Measurements from ENCODE around the gene ALS2CL.

Gene ALS2CL

DNA sequence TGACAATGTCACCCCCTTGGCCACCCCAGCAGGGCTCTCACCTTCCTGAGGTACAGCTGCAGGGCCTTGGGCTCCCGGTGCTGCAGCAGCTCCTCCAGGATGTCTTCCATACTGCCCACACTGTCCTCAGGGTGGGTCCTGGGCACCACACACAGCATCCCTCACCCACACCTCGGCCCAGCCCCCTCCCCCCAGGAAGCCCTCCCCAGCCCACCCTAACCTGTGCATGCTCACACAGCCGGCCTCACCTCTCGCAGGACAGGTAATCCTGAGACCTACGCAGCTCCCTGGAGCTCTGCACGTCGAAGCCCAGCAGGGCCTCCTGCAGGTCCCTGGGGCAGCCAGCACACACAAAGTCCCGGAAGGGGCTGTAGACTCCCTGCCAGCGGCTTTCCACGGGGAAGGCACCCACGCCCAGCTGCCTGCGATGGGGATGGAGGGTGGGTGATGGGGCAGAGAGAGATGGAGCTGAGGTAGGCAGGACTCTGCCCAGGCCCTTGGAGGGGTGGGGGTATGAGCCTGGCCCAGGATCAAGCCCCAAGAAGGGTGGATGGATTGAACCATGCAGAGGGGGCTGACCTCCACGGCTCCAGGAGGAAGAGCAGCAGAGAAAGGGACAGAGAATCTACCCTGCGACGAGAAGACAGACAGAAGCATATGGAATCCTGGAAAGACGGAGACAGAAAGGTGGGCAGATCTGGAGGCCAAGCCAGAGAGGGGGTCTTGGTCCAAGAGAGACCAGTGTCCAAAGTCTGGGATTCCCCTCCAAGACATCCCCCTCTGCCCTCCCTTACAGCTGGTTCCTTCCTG, 16.7 kb downstream of the ALS2CL start:
- no peak for DNase-seq (ENCODE audit: low spot score)

DNA sequence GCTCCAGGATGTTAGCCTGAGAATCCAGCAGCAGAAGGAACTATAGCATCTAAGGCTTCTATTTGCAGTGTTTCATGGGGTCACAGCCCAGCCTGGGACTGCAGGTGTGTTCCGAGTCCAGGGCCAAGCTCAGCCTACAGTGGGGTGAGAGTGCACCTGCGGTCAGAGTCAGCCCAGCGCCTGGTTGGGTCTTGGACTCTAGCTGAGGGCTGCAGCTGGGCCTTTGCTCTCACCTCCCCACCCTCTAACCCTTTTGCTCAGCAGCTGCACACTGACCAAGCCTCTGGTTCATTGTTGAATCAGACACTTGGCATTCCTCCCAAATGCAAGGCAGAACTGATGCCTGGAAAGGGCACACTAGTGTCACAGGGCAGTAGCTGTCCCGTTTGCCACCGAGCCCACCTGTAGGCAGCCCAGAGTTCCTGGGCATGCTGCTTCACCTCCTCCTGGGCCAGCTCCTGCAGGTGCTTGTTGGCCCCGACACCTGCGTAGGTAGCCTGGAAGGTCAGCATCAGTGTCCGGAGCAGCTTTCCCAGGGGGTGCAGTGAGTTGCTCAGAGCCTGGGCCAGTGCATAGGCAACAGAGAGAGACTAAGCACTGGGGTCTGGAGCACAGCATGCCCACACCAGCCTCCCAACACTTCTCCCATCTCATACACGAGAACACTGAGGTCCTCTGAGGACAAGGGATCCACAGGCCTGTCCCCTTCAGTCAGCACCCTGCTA, 17.5 kb downstream of the ALS2CL start:
- DNase-seq (ENCODE audit: low spot score), result no peak

DNA sequence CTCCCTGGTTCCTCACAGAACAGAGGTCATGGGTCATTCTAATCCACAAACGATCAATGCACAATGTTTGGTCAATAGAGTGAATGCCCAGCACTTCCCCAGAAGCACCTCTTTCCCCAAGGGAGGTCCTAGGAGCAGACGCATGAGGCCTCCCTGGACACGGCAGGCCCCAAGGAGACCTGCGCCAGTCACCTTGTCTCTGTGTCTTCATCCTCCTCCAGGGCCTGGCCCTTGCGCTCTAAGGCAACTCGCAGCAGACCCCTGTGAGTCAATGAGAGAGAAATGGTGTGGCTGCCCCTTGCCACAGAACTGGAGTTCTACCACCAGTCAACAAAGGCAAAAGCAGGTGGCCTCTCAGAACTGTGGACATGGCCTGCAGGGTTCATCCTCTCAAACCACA, 18.1 kb downstream of the ALS2CL start:
- DNase-seq (ENCODE audit: low spot score), result no peak

DNA sequence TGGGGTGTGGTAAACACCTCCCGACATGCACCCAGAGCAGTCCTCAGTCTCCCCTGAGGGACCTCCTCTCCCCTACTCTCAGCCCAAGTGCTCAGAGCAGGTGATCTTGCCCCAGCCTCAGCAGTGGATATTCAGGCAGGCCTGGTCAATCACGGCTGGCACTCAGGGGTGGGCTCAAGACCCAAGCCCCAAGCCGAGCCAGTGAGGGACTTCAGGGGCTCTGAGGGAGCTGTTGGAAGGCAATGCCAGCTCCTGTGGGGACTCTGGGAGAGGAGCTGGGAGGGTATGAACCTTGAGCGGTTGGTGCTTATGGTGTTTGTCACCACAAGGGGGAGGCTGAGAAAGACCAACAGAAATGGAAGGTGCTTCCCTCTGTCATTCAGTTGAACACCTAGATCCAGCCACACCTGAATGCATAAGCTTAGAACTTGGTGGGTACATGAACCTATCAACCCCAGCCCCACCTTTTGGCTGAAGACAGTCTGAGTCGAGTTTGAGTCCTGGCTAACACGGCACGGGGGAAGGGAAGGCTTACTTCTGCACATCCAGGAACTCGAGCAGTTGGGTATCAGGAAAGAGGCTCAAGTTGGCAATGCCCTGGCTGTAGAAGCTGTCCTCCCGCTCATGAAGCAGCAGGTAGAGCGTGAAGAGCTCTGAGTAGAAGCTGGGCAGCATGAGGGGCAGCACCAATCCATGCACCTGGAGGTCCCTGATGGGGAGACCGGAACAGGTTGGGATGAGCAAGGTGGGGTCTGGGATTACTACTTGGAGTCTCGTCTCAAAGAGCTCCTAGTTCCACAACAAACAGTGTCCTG, 19.2 kb downstream of the ALS2CL start:
- DNase-seq (ENCODE audit: low spot score), result no peak

DNA sequence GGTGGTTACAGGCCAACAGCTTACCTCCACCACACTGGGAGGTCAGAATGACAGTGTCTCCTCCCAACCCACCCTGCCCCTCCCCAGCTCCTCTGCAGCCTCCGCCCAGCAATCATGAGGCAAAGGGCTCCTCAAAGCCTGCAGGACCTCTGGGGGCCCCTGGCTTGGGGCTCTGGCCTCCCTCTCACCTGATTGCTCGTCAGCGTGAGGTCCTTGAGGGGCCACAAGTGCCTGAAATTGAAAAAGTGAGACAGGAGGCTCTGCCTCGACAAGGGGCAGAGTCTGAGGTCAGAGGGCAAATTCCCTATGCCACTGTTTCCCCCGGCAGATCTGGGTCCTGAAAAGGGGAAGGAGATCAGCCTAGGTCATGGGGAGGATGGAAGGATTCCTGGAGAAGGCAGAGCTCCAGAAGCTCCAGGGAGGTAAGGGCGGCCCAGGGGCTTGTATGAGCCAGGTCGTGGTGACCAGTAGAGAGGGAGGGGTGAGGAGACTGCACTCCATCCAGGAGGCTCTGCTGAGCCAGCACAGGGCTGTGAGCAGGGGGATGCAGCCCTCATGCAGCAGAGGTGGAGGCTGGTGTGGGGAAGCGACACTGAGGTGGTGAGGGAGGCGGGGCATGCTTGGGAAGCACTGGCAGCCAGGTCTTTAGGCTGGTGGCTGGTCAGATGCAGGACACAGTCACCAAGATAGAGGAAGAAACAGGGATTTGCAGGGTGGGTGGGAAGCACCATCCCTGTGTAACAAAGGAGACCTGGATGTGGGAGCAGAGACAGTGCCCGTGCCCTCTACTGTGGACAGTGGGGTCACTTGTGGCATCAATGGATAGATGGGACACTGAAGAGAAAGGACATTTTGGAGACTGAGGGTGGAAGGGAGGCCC, 20.1 kb downstream of the ALS2CL start:
- DNase-seq (ENCODE audit: low spot score), result no peak

DNA sequence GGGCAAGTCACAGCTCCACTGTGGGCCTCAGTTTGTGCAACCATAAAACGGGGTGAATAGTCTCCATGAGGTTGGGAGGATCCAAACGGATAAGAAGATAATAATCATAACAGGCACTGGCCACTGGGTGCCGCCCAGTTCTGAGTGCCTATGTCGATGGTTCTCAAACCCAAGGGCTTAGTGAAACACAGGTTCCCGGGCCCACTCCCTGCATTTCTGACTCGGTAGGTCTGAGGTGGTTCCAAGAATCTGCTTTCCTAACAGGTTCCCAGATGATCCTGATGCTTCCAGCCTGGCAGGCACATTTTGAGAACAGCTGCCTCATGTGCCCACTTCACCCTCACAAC, 21.2 kb downstream of the ALS2CL start:
- no peak for DNase-seq (ENCODE audit: low spot score)

DNA sequence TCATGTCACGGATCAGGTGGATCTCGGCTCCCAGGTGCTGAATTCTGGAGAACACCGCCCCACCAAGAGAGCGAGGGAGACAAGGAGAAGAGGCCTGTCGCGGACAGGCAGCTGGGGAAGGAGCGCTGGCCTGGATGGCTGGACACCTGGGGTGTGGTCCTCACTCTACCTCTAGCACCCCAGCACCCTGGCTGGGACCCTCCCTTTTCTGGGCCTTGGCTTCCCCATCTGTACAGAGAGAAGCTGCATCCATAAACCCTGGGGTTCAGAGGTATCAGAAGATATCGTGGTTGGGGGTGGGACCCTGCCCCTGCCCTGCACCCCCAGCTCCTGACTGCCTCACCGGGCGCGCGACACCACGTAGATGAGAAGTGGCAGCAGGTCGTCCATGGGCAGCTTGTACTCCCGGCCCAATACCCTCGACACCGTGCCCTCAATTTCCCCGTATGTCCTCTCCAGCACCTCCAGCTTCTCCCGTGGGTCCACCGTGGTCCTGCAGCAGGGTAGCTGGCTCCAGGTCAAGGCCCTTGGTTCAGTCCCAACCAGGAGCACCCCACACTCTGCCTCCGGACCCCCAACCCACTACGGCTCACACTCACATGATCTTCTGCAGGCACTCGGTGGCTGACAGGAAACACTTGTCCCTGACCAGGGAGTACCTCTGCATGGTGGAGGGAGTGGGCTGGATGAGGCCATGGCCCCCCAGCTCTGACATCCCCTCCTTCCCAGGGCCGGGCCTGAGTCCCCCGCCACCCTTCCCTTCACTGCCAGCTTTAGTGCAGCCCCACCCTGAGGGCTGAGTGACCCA, 21.7 kb downstream of the ALS2CL start:
- DNase-seq (ENCODE audit: low spot score), result no peak

DNA sequence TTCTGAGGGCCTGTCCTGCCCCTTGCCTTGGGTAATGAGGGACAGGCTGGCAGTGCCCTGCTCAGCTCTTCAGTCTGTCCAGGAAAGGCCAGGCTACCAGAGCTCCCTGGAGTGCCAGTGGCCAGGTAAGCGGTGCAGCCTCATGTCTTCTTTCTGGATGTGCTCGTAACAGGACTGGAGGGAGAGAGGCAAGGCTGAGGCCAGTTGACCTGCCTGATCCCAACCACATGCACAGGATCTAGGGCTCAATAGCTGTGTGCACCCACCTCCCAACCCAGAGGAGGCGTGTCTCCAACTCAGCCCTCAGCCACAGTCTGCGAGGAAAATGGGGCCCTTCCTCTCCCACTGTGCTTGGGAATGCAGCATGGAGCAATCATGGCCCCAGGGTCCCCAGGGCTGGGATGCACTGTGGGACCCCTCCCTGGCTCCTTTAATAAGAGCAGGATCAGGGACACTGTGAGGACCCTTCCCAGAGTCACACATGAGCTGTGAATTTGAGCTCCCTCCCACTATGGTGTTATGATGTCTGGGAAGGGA, 22.5 kb downstream of the ALS2CL start:
- DNase-seq (ENCODE audit: low spot score), result no peak

DNA sequence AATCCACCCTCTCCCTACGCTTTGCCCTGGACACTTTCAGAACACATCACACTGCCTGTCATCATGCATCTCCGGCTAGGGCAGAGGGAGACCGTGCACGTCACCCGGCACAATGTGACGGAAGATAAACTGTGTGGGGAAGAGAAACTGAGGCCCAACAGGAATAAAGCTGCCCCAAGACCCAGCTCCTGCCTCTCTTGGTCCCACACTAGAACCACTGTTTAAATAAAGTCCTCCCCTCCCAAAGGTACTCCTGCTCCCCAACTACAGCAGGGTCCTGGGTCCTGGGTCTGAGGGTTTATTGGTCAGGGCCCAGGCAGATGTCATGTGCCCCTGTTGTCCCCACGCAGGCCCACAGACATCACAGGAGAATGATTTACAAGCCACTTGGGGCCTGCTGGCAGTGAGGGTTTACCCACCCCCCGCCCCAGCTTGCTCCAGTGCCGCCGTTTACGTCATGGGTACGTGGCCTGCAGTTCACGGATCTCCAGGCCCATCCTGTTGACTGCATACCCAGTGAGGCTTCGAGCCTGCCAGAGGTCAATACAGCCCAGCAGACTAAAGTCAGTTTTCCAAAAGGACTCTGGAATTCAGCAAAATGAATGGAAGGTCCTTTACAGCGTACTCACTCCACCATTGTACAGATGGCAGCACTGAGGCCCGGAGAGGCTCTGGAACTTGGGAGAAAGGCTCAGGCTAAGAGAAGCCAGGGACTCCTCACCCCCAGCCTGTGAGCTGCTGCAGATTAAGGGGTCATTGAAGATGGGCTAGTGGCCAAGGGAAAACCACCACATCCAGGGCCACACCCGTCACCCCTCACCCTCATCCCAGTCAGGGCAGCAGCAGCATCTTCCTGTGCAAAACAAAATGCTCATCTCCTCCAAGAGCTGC, 23.2 kb downstream of the ALS2CL start:
- no peak for DNase-seq (ENCODE audit: low spot score)

DNA sequence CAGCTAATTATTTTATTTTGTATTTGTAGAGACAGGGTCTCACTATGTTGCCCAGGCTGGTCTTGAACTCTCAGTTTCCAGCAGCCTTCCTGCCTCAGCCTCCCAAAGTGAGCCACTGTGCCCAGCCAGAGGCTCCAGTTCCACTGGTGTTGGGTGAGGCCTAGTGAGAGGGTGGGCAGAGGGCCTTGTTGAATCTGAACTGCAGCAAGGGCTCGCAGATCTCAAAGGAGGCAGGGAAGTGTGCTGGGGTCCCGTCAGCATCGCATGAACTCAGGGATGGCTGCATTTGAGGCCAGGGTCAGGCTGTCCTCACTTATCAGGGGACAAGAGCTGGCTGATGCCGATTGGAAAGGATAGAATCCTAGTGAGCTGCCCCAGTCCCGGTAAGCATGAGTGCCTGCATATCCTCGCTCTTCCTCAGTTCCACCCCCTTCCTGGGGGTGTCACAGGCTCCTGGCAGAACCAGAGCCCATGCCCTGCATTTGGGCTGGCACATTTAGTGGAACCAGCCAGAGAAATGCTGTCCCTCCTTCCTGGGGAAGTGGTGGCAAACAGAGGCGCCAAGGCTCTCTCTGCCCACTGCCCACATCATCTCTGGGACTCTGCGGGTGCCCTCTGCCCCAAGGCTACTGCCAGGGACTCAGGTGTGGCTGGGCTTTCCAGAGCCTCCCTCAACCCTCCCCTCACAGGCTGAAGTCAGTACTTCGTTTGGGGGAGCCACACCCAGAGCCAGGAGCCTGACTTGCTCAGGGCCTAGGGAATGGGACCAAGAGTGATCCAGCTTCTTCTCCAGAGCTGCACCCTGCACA, 24.1 kb downstream of the ALS2CL start:
- DNase-seq (ENCODE audit: low spot score), result no peak

DNA sequence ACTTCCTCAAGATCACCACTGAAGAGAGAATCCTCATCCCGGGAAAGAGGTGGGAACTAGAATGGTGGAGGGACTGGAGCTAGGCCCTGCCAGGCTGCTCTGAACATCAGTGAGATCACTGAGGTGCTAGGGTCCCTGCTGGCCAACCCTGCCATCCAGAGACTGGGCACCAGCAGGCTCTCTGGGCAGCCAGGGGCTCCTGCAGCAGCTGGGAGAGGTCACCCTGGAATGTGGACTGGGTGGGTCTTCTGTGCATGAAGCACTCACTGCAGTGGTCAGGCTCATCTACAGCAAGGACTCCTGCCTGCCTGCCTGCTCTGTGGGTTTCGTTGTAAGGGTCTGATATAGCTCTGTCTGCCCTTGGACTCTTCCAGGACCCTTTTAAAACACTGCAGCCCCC, 24.9 kb downstream of the ALS2CL start:
- DNase-seq (ENCODE audit: low spot score), result no peak

DNA sequence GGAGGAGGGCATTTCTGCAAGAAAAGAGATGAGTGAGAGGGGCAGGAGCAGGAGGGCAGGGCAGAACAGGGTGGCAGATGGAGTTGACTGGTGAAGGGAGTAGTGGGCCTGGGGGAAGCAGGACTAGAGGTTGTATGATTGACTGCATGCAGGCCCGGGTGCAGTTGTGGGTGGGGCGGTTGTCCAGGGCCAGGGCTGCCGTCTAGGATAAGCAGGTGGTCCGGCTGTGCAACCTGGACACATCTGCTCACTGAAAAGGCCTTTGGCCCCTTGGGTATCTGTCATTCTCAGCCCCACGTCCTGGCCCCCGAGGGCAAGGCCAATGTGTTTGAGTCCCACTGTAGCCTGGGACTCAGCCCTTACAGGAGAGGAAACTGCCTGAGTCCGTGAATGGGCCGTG, 25.4 kb downstream of the ALS2CL start:
- no peak for DNase-seq (ENCODE audit: low spot score)

DNA sequence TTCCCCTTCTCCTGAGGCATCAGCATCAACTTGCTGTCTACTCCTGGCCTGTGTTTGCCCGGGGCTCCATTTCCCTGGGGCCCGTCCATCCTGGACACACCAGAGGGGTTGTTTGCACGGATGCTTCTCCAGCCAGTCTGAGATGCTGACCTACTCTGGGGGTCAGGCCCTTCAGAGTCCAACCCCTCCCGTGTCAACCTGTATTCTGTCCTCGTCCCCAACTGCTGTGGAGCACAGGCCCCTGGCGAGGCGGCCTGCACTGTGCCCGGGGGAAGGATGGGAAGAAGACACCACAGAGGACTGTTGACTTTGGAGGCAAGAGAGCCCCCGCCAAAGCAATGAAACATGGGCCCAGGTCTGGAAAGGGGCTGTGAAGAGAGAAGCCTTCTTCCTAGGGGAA, 25.8 kb downstream of the ALS2CL start:
- no peak for DNase-seq (ENCODE audit: low spot score)

DNA sequence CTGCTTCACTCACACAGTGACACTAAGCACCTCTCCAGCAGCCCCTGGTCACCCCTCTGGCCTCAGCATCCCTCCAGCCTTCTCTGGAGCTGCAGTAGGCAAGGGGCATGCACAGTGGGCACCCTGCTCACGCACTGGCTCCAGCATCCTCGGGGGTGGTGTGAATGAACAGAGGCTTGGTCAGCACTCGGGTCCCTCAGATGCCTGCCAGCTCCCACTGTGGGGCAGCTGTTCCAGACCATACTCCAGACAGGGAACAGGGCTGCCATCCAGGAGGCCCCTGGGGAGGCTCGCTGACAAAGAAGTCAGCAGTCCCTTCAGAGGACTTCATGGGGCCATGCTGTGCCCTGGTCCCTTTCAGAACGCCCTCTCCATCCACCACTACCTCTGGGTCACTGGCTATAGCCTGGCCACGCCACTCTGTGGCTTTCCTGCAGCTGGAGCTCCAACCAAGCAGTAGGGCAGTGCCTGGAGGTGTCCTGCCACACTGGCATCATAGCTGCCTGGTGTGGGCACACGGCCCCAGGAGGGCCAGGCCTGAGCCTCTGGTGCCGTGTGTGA, 26.3 kb downstream of the ALS2CL start:
- no peak for DNase-seq (ENCODE audit: low spot score)

DNA sequence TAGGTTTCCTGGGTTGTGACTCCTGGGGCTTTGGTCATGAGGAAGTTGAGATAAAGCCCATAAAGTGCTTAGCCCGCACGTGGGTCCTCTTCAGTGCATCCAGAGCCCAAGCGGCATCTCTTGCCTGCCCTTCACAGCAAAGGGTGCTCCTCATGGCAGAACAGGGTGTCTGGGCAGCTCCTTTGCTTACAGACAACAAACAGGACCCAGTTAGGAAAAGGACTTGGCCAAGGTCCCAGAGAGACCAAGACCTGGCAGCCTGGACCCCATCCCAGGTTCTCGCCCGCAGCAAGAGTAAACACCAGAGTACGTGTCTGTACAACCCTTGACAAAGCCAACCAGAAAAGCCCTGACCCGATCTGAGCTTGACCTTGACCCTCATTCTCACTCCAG, 27.0 kb downstream of the ALS2CL start:
- DNase-seq (ENCODE audit: low spot score), result peak; percentile 1

DNA sequence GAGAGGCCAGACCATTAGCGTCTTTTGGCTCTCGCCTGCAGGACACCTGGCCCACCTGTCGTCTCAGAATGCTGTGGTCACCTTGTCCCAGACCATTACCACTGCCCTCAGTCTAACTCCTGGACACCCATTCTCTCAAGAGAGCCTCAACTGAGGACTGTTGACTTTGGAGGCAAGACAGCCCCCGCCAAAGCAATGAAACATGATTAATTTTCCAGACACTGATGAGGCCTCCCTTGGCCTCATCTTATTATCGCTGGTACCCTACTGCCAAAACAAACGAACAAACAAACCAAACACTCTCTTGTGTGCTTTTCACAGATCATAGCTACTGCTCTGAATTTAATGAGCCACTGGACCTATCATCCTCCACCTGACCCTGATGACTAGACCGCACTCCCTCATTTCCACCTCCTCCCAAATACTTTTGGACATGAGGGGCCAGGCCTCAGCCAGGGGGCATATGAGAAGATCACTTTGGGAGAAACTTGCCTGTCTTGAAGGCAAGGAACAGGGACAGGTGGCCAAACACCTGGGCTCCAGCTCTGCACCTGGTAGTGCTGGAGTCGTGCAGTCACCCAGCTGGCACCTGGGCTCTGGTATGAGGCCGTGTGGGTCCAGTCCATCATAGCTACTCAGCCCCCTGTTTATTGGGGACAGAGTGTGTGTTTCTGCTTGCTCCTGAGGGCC, 27.6 kb downstream of the ALS2CL start:
- DNase-seq (ENCODE audit: low spot score), result no peak

DNA sequence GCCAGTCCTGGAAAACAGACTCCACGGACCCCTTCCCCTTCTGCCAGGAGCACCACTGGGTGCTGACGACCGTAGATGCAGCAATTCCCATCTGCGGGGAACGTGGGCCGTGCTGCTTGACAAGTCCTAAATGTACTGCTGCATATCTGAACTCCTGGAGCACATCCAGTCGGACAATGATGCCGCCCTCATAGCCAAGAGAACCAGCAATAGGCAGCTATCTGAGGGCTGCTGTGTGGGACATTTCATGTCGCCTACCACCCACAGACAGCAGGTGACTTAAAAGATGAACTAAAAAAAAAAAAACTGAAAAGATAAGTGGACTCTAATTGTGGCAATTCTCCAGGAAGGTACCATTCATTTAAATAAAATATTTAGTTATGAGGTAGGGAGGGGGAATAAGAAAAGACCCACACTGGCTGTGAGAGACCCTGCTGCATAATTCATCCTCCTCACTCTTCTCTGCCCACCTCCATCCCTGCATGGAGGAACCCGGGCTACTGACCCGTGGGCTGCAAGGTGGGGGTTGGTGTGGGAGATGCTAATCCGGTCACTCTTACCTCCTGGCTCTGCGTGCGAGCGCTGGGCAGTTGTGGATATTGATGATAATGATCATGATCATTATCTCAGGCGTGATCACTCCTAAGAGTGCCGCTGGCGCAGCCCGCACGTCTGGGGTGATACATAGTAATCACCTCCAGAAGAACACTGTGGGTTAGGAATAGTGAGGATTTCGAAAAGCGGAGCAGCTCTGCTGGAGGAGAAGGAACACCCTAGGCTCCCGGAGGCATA, 28.3 kb downstream of the ALS2CL start:
- DNase-seq (ENCODE audit: low spot score), result no peak
